Measurements from ENCODE around the gene GCSH. TPM values are rescaled to one million over a fixed set of nuclear protein-coding genes. Genes with fewer than 3 reads are reported as not detected.

Gene GCSH
- total and polyA plus RNA-seq, 10 of the 15 experiments (the other 5 are each of a cell fraction or from before 2014, with no cell fraction given) = 14.7 to 108 (median 39.3) TPM

DNA sequence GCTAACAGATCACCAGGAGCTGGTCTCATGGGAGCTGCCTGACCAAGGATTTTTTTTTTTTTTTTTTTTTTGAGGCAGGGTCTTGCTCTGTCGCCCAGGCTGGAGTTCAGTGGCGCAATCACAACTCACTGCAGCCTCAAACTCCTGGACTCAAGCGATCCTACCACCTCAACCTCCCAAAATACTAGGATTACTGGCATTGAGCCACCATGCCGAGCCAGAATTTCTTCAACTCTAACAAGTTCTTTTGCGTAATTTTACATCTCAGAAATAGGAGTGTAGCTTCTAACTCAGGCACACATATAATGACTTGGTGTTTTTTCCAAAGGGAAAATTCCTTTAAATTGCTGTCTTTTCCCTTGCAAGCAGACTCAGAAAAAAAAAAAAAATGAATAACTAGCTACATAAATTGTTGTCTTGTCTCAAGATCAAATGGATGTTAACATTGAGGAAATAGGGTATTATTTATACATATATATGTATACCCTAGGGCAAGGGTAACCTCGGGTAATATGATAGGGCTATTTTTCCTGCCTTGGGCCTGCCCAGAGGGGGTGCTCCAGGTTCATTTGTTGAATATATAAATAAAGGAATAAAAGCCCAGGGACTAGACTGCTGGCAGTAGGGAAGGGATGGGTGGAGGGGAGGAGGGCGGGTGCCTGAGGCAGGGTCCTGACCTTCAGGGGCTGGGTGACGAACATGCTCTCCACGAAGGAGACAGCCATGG lies 42.8 kb upstream of the GCSH start:
- FAIRE-seq (no peak), ATAC-seq (no peak), DNase-seq (ENCODE audit: low read depth, low spot score) (no peak)
- no peak overlapping the region for H3K4me2 ChIP-seq (ENCODE audit: control insufficient read depth, insufficient read depth)
- H3K27ac ChIP-seq (ENCODE audit: control insufficient read depth, insufficient read depth) = no peak overlapping the region
- SMC1A ChIA-PET (ENCODE audit: uncharacterized antibody, unreplicated experiment) = interaction anchor here (0.5 kb wide), 1 partner anchor 121 kb away, joined by 3 read pairs; no protein-coding TSS in a partner anchor
- H3K9ac ChIP-seq (ENCODE audit: control insufficient read depth, insufficient read depth, low read length) = no peak overlapping the region
- H3K79me2 ChIP-seq (ENCODE audit: control insufficient read depth, insufficient read depth, low read length) = no peaks in the 10 kb centered on the region
- in situ Hi-C loops (cut with MboI) = no loop called here
- BruUV-seq (replicated peaks) = no TSS peak
- no peak overlapping the region for H2AFZ ChIP-seq (ENCODE audit: control insufficient read depth, low read depth, low read length)
- intact Hi-C loops (cut with micrococcal nuclease; ENCODE audit: unreplicated experiment) = no loop called here
- RAD21 ChIA-PET (ENCODE audit: unreplicated experiment) = no interaction called here
- CTCF ChIA-PET = no interaction called here
- H4K20me1 ChIP-seq (ENCODE audit: control insufficient read depth, insufficient read depth) = no peaks in the 10 kb centered on the region
- POLR2A ChIA-PET = interaction anchor here (1.0 kb wide), 1 partner anchor 14 kb away, joined by 4 read pairs; no protein-coding TSS in a partner anchor
- TF ChIP-seq, protein P1, sequence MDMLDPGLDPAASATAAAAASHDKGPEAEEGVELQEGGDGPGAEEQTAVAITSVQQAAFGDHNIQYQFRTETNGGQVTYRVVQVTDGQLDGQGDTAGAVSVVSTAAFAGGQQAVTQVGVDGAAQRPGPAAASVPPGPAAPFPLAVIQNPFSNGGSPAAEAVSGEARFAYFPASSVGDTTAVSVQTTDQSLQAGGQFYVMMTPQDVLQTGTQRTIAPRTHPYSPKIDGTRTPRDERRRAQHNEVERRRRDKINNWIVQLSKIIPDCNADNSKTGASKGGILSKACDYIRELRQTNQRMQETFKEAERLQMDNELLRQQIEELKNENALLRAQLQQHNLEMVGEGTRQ (IDR thresholded peaks at IDR 0.05; ENCODE audit: borderline replicate concordance, low read depth, low read length) = no peak
- TF ChIP-seq ATF7 (IDR thresholded peaks at IDR 0.05; ENCODE audit: low read depth) (no peak), KAT2A (conservative IDR thresholded peaks at IDR 0.05; ENCODE audit: control insufficient read depth, low read depth, low read length) (no peak)
- 17% methylated on average over 7 of the region's 9 CpGs for WGBS (ENCODE audit: insufficient coverage, insufficient replicate concordance, low lambda C conversion rate, missing lambda C conversion rate)
- H3K36me3 ChIP-seq (ENCODE audit: control insufficient read depth in 2 of 2, insufficient read depth in 2 of 2, low read length in 1 of 2) = no peaks in the 10 kb centered on the region
- no peaks in the 10 kb centered on the region for H3K9me3 ChIP-seq (replicated peaks; ENCODE audit: control insufficient read depth, insufficient read depth, low read length)
- no peak overlapping the region for H3K4me3 ChIP-seq
- no peaks in the 10 kb centered on the region for H3K27me3 ChIP-seq (replicated peaks in 1 of 2; ENCODE audit: control insufficient read depth in 2 of 2, insufficient read depth in 2 of 2, low read length in 1 of 2)
- H3K4me1 ChIP-seq (ENCODE audit: control insufficient read depth, insufficient read depth, low read length) = 0 out of 2 replicates have a peak, but pooled peaks cover 3% of the 10 kb centered on the region

DNA sequence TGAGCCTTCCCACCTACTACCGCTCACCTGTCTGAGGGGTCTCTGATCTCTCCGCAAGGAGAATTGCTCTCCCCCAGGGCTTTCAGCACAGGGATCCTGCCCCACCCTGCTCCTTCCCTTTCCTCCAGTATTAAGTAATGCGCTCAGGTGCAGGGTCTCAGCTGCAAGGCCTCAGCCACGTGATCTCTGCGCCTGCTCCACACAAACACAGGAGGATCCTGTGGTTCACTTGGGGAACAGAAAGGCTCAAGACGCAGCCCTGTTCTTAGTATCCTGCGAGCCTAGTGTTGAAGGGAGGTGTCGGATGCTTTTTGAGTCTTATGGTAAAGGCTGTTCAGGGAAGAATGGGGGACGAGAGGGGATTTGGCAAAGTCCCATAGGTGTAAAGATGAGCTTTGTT lies 41.6 kb upstream of the GCSH start:
- RAD21 ChIA-PET (ENCODE audit: unreplicated experiment) = no interaction called here
- Histone ChIP-seq H3K4me1 (ENCODE audit: control insufficient read depth, insufficient read depth, low read length) (0 out of 2 replicates have a peak, but pooled peaks cover 3% of the 10 kb centered on the region), H3K79me2 (ENCODE audit: control insufficient read depth, insufficient read depth, low read length) (no peaks in the 10 kb centered on the region), H3K9me3 (replicated peaks; ENCODE audit: control insufficient read depth, insufficient read depth, low read length) (no peaks in the 10 kb centered on the region), H3K4me3 (no peak overlapping the region), H3K36me3 (ENCODE audit: control insufficient read depth in 2 of 2, insufficient read depth in 2 of 2, low read length in 1 of 2) (no peaks in the 10 kb centered on the region), H3K9ac (ENCODE audit: control insufficient read depth, insufficient read depth, low read length) (no peak overlapping the region), H3K27me3 (replicated peaks in 1 of 2; ENCODE audit: control insufficient read depth in 2 of 2, insufficient read depth in 2 of 2, low read length in 1 of 2) (no peaks in the 10 kb centered on the region), H2AFZ (ENCODE audit: control insufficient read depth, low read depth, low read length) (no peak overlapping the region), H3K4me2 (ENCODE audit: control insufficient read depth, insufficient read depth) (no peak overlapping the region), H3K27ac (ENCODE audit: control insufficient read depth, insufficient read depth) (no peak overlapping the region), H4K20me1 (ENCODE audit: control insufficient read depth, insufficient read depth) (no peaks in the 10 kb centered on the region)
- no peak for ATAC-seq
- CTCF ChIA-PET = no interaction called here
- FAIRE-seq = no peak
- SMC1A ChIA-PET (ENCODE audit: uncharacterized antibody, unreplicated experiment) = no interaction called here
- DNase-seq (ENCODE audit: low read depth, low spot score) = no peak
- 53% methylated on average over 9 of the region's 9 CpGs for WGBS (ENCODE audit: insufficient coverage, insufficient replicate concordance, low lambda C conversion rate, missing lambda C conversion rate)
- no TSS peak for BruUV-seq (replicated peaks)
- intact Hi-C loops (cut with micrococcal nuclease; ENCODE audit: unreplicated experiment) (no loop called here), in situ Hi-C loops (cut with MboI) (no loop called here)
- POLR2A ChIA-PET = no interaction called here
- TF ChIP-seq, protein P2, sequence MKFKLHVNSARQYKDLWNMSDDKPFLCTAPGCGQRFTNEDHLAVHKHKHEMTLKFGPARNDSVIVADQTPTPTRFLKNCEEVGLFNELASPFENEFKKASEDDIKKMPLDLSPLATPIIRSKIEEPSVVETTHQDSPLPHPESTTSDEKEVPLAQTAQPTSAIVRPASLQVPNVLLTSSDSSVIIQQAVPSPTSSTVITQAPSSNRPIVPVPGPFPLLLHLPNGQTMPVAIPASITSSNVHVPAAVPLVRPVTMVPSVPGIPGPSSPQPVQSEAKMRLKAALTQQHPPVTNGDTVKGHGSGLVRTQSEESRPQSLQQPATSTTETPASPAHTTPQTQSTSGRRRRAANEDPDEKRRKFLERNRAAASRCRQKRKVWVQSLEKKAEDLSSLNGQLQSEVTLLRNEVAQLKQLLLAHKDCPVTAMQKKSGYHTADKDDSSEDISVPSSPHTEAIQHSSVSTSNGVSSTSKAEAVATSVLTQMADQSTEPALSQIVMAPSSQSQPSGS (IDR thresholded peaks at IDR 0.05; ENCODE audit: low read length) = no peak
- TF ChIP-seq RBBP5 (conservative IDR thresholded peaks at IDR 0.05) (no peak), BCL11A (IDR thresholded peaks at IDR 0.05; ENCODE audit: low read depth, low read length) (no peak), CBFB (IDR thresholded peaks at IDR 0.05; ENCODE audit: low read depth) (no peak), ZNF24 (IDR thresholded peaks at IDR 0.05) (no peak)
- TF ChIP-seq, protein P3, sequence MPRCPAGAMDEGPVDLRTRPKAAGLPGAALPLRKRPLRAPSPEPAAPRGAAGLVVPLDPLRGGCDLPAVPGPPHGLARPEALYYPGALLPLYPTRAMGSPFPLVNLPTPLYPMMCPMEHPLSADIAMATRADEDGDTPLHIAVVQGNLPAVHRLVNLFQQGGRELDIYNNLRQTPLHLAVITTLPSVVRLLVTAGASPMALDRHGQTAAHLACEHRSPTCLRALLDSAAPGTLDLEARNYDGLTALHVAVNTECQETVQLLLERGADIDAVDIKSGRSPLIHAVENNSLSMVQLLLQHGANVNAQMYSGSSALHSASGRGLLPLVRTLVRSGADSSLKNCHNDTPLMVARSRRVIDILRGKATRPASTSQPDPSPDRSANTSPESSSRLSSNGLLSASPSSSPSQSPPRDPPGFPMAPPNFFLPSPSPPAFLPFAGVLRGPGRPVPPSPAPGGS (IDR thresholded peaks at IDR 0.05; ENCODE audit: borderline replicate concordance, insufficient read depth, low read depth, low read length, poor library complexity, severe bottlenecking) = no peak
